ENCODE data around the gene FAM20C. TPM values are rescaled to one million over a fixed set of nuclear protein-coding genes. Genes with fewer than 3 reads are reported as not detected.

FAM20C gene
- total RNA-seq, 2 donors from 2014 or later, result 37.8 to 62.0 TPM

- H3K4me1 ChIP-seq (replicated peaks), result no peaks in the 10 kb centered on the region
- H3K4me3 ChIP-seq, result no peak within 1 kb of the TSS
- TF ChIP-seq POLR2A (IDR thresholded peaks at IDR 0.05) (no peak), CTCF (IDR thresholded peaks at IDR 0.05) (no peak), POLR2AphosphoS5 (IDR thresholded peaks at IDR 0.05) (no peak)
- 3% methylated on average over 37 of the region's 79 CpGs for WGBS
- H3K27ac ChIP-seq, result no peak within 1 kb of the TSS
- H3K36me3 ChIP-seq, result no peaks in the 10 kb centered on the region
- H3K27me3 ChIP-seq (replicated peaks; ENCODE audit: insufficient read depth), result peaks cover 24% of the 10 kb centered on the region
- H3K9me3 ChIP-seq, result no peaks in the 10 kb centered on the region
- intact Hi-C loops (cut with DNase I), result no loop called here
- DNase-seq (ENCODE audit: low spot score), result no peak
These were observed 97.6 kb downstream of the FAM20C start, which contains the start of gene FOXL3 for GRCh38 chr7:289756-290553. TSS of gene FOXL3 (plus strand) at chr7:290170. CDS start at chr7:290170, 0 bp downstream.

GRCh38 chr7:290554-291372 lies 98.4 kb downstream of the FAM20C start:
- Histone ChIP-seq H3K4me3 (no peak overlapping the region), H3K4me1 (replicated peaks) (no peaks in the 10 kb centered on the region), H3K27ac (no peak overlapping the region), H3K9me3 (no peaks in the 10 kb centered on the region), H3K36me3 (no peaks in the 10 kb centered on the region), H3K27me3 (replicated peaks; ENCODE audit: insufficient read depth) (peaks cover 22% of the 10 kb centered on the region)
- intact Hi-C loops (cut with DNase I), result no loop called here
- TF ChIP-seq POLR2AphosphoS5 (IDR thresholded peaks at IDR 0.05) (no peak), CTCF (IDR thresholded peaks at IDR 0.05) (no peak), POLR2A (IDR thresholded peaks at IDR 0.05) (no peak)
- 15% methylated on average over 20 of the region's 102 CpGs for WGBS
- DNase-seq (ENCODE audit: low spot score), result no peak

- Histone ChIP-seq H3K27ac (no peak overlapping the region), H3K27me3 (replicated peaks; ENCODE audit: insufficient read depth) (peaks cover 22% of the 10 kb centered on the region), H3K4me1 (replicated peaks) (no peaks in the 10 kb centered on the region), H3K36me3 (no peaks in the 10 kb centered on the region), H3K9me3 (no peaks in the 10 kb centered on the region), H3K4me3 (no peak overlapping the region)
- DNase-seq (ENCODE audit: low spot score), result no peak
- 74% methylated on average over 20 of the region's 21 CpGs for WGBS
- intact Hi-C loops (cut with DNase I), result no loop called here
- no peak for TF ChIP-seq POLR2AphosphoS5 (IDR thresholded peaks at IDR 0.05)
- TF ChIP-seq CTCF (IDR thresholded peaks at IDR 0.05), result no peak
- TF ChIP-seq POLR2A (IDR thresholded peaks at IDR 0.05), result no peak
These were observed 99.2 kb downstream of the FAM20C start for GRCh38 chr7:291373-292092.

DNA sequence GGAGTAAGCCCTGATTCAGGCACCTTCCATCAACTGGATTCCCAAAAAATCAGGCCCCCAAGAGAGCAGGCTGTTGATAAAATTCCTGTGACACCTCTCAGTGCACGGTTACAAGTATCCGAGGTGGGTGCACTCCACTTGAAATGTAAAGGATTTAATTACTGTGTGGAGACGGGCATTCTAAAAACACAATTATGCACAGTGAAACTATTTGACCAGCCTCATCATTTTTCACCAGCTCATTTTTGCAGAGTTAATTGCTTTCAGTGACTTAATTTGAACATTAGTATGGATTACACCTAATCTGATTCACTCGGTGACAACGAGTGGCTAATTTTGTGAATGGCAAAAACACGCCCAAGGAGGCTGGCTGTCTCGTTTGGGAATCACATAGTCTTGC lies 99.9 kb downstream of the FAM20C start:
- no peaks in the 10 kb centered on the region for H3K36me3 ChIP-seq
- no peak for DNase-seq (ENCODE audit: low spot score)
- TF ChIP-seq CTCF (IDR thresholded peaks at IDR 0.05), result no peak
- TF ChIP-seq POLR2AphosphoS5 (IDR thresholded peaks at IDR 0.05), result no peak
- no peak for TF ChIP-seq POLR2A (IDR thresholded peaks at IDR 0.05)
- no peak overlapping the region for H3K27ac ChIP-seq
- intact Hi-C loops (cut with DNase I), result no loop called here
- H3K9me3 ChIP-seq, result no peaks in the 10 kb centered on the region
- peaks cover 22% of the 10 kb centered on the region for H3K27me3 ChIP-seq (replicated peaks; ENCODE audit: insufficient read depth)
- H3K4me3 ChIP-seq, result no peak overlapping the region
- no peaks in the 10 kb centered on the region for H3K4me1 ChIP-seq (replicated peaks)
- WGBS, result 74% methylated on average over 7 of the region's 7 CpGs

All from prostate gland (tissue), 2 donors.